MCF 10A (cell line): ENCODE measurements around the gene SLC25A31. TPM values are rescaled to one million over a fixed set of nuclear protein-coding genes. Genes with fewer than 3 reads are reported as not detected.
A peak's percentile ranks its signal among the peaks of the same experiment; 100 is the strongest.

Experiments used
- Bru-seq: library from RNA; stranded (reverse); fragments of 400-500 nt; gene quantifications from one replicate; lab custom pipeline; 2021; lab: Mats Ljungman, UMichigan
- BruChase-seq, 2 experiments: library from RNA; stranded (reverse); fragments of 400-500 nt; gene quantifications; one replicate each; lab custom pipeline; 2021; lab: Mats Ljungman, UMichigan
- BruUV-seq: library from RNA; stranded (reverse); fragments of 400-500 nt; replicated peaks from 2 replicates; lab custom pipeline; 2021; lab: Mats Ljungman, UMichigan
- CTCF ChIA-PET: fragments of 300-600 bp; sonication (Branson Sonifier 250); formaldehyde crosslinking; extraction: SDS; loops from one replicate; lab custom pipeline; 2021; ENCODE audit warnings: antibody characterized with exemption, inconsistent platforms; lab: Yijun Ruan, JAX
- POLR2A ChIA-PET: fragments of 300-600, 350-650 bp; sonication (Branson Sonifier 250); formaldehyde crosslinking; extraction: SDS; loops from one replicate; lab custom pipeline; 2020; ENCODE audit warnings: antibody characterized with exemption, inconsistent platforms; lab: Yijun Ruan, JAX
- DNase-seq: peaks from one replicate; pipeline ENCODE4 v3.0.0-alpha.2; 2018; ENCODE audit not compliant: unreplicated experiment
- H3K27ac Mint-ChIP-seq: one replicate; pipeline ENCODE4 v1.8.0; 2022; ENCODE audit warnings: mild to moderate bottlenecking, low read depth, mixed read lengths; ENCODE audit not compliant: unreplicated experiment
- H3K27me3 Mint-ChIP-seq: one replicate; pipeline ENCODE4 v1.8.0; 2022; ENCODE audit warnings: mixed read lengths; ENCODE audit not compliant: insufficient read depth, unreplicated experiment
- H3K36me3 Mint-ChIP-seq: one replicate; pipeline ENCODE4 v1.8.0; 2022; ENCODE audit warnings: mild to moderate bottlenecking, moderate library complexity, mixed read lengths; ENCODE audit not compliant: insufficient read depth, unreplicated experiment
- H3K4me1 Mint-ChIP-seq: one replicate; pipeline ENCODE4 v1.8.0; 2022; ENCODE audit warnings: mixed read lengths; ENCODE audit not compliant: insufficient read depth, unreplicated experiment
- H3K4me3 Mint-ChIP-seq: one replicate; pipeline ENCODE4 v1.8.0; 2022; ENCODE audit warnings: mild to moderate bottlenecking, moderate library complexity, mixed read lengths; ENCODE audit not compliant: unreplicated experiment
- H3K9me3 Mint-ChIP-seq: one replicate; pipeline ENCODE4 v1.8.0; 2022; ENCODE audit warnings: mixed read lengths; ENCODE audit not compliant: unreplicated experiment
- intact Hi-C: fragments of 100-400 bp; cut with micrococcal nuclease; formaldehyde crosslinking; loops from 2 replicates; pipeline ENCODE4 v1.14.1; 2022
- long read RNA-seq: library from polyadenylated mRNA; stranded (forward); transcript quantifications from one replicate; pipeline ENCODE4 v2.0.0, GENCODE V29; 2022
- total RNA-seq: library from RNA; stranded (reverse); gene quantifications from 2 replicates; pipeline ENCODE4 v1.2.3, GENCODE V29; 2022
- TF ChIP-seq, protein P1 (sequence below): fragments of 200-600 bp; IDR thresholded peaks from one replicate; pipeline ENCODE4 v1.8.0; 2022; ENCODE audit warnings: antibody characterized with exemption, mild to moderate bottlenecking; ENCODE audit not compliant: unreplicated experiment

Gene SLC25A31
- total RNA-seq (not detected in 2 replicates), Bru-seq, nascent RNA (percentile 12 among the genes with signal in this experiment), BruChase-seq, experiment 1, labeled RNA remaining after a 6-hour chase (percentile 18 among the genes with signal in this experiment), BruChase-seq, experiment 2, labeled RNA remaining after a 2-hour chase (percentile 18 among the genes with signal in this experiment)
- long read RNA-seq, result 0 reads

DNA sequence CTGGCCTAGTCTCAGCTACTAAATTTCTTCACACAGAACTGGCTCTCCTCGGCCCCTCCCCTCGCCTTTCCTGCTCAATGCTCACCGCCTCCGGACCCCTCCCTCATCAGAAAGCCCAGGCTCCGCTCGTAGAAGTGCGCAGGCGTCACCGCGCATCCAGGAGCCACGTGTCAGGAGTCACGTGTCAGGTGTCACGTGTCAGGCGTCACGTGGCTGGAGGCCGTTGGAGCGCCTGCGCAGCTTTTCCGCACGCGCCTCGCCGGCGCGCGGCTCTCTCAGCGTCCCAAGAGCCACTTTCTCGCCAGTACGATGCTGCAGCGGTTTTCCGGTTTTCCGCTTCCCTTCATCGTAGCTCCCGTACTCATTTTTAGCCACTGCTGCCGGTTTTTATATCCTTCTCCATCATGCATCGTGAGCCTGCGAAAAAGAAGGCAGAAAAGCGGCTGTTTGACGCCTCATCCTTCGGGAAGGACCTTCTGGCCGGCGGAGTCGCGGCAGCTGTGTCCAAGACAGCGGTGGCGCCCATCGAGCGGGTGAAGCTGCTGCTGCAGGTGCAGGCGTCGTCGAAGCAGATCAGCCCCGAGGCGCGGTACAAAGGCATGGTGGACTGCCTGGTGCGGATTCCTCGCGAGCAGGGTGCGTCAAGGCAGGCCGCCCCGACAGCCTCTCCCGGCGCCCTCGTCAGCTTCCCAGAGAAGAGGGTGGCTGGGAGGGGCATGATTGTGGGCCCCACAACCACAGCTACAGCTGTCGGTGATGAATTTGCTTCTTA lies at the start of gene SLC25A31:
SLC25A31 (plus strand) TSS at position 259 of the 772 bp plus-strand sequence; CDS start at position 405, 146 bp downstream.
- H3K4me3 Mint-ChIP-seq, result no peak within 1 kb of the TSS
- no peaks in the 10 kb centered on the region for H3K36me3 Mint-ChIP-seq
- no peak for DNase-seq
- BruUV-seq, result no TSS peak
- no peaks in the 10 kb centered on the region for H3K27me3 Mint-ChIP-seq
- ChIA-PET CTCF (interaction anchor here (5.7 kb wide), 1 partner anchor 125 kb away, joined by 236 read pairs; no protein-coding TSS in a partner anchor), POLR2A (interaction anchor here (1.1 to 4.2 kb wide), 4 partner anchors 15 to 123 kb away, joined by 3 to 16 read pairs (median 6); no protein-coding TSS in a partner anchor)
- TF ChIP-seq, protein P1, sequence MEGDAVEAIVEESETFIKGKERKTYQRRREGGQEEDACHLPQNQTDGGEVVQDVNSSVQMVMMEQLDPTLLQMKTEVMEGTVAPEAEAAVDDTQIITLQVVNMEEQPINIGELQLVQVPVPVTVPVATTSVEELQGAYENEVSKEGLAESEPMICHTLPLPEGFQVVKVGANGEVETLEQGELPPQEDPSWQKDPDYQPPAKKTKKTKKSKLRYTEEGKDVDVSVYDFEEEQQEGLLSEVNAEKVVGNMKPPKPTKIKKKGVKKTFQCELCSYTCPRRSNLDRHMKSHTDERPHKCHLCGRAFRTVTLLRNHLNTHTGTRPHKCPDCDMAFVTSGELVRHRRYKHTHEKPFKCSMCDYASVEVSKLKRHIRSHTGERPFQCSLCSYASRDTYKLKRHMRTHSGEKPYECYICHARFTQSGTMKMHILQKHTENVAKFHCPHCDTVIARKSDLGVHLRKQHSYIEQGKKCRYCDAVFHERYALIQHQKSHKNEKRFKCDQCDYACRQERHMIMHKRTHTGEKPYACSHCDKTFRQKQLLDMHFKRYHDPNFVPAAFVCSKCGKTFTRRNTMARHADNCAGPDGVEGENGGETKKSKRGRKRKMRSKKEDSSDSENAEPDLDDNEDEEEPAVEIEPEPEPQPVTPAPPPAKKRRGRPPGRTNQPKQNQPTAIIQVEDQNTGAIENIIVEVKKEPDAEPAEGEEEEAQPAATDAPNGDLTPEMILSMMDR, result no peak
- intact Hi-C loops, result no loop called here
- no peak within 1 kb of the TSS for H3K27ac Mint-ChIP-seq
- no peaks in the 10 kb centered on the region for H3K9me3 Mint-ChIP-seq
- H3K4me1 Mint-ChIP-seq, result no peaks in the 10 kb centered on the region

DNA sequence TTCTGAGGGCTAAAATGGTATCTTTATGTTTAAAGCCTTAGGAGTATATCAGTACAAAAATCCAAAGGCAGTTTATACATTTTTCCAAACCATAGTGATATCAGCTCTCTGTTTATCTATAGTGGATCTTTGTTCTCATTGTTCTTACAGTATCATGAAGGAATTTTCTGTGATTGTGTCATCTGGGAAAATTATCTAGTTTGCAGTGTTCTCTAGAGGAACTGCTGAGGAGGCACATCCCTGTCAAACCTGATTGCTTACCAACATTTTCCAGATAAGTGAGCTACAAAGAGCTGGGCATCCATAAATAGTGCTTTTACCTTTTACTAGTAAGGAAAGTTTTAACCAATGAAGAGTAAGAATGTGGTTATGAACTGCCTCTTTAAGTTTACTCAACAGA lies 44.9 kb upstream of the SLC25A31 start:
- H3K4me3 Mint-ChIP-seq, result no peak overlapping the region
- no TSS peak for BruUV-seq

DNA sequence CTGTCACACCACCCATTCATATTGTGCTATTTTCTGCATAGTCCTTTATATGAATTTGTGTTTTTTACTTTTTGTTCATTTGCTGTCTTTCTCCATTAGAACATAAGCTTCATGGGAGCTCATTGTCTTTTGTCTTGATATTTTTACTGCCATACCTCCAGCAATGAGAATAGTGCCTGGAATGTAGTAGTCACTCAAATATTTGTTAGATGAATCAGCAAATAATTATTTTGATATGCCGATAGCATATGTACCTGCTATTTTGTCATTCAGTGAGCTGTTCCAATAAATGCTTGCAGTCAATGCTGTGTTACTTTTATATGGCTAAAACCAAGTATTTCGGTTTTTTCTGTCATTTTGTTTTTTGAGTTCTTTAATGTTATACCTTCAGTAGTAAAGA lies 43.5 kb upstream of the SLC25A31 start:
- BruUV-seq, result no TSS peak
- no peak overlapping the region for H3K27ac Mint-ChIP-seq
- H3K4me3 Mint-ChIP-seq, result no peak overlapping the region
- intact Hi-C loops, result no loop called here
- ChIA-PET POLR2A (interaction anchor here (0.9 to 2.7 kb wide), 4 partner anchors 13 to 54 kb away, joined by 3 to 16 read pairs (median 4); partner anchors contain the start of gene INTU), CTCF (interaction anchor here (1.1 to 1.7 kb wide), 4 partner anchors 30 to 59 kb away, joined by 3 to 9 read pairs (median 4); no protein-coding TSS in a partner anchor)
- no peaks in the 10 kb centered on the region for H3K27me3 Mint-ChIP-seq
- H3K4me1 Mint-ChIP-seq, result peaks cover 17% of the 10 kb centered on the region
- TF ChIP-seq, protein P1, result no peak
- DNase-seq, result peak; percentile 3
- H3K9me3 Mint-ChIP-seq, result no peaks in the 10 kb centered on the region
- no peaks in the 10 kb centered on the region for H3K36me3 Mint-ChIP-seq

More for the DNA sequence above, 44.9 kb upstream of the SLC25A31 start:
- no peak for DNase-seq
- no peaks in the 10 kb centered on the region for H3K36me3 Mint-ChIP-seq
- H3K4me1 Mint-ChIP-seq, result peaks cover 17% of the 10 kb centered on the region
- H3K27me3 Mint-ChIP-seq, result no peaks in the 10 kb centered on the region
- no peaks in the 10 kb centered on the region for H3K9me3 Mint-ChIP-seq
- TF ChIP-seq, protein P1, result no peak
- ChIA-PET POLR2A (interaction anchor here (0.7 to 2.7 kb wide), 5 partner anchors 15 to 98 kb away, joined by 3 to 16 read pairs (median 5); partner anchors contain the start of gene INTU), CTCF (interaction anchor here (1.5 to 1.7 kb wide), 3 partner anchors 29 to 81 kb away, joined by 4 to 5 read pairs (median 4); no protein-coding TSS in a partner anchor)
- intact Hi-C loops, result no loop called here
- H3K27ac Mint-ChIP-seq, result no peak overlapping the region
